ENCODE measurements around the gene IGSF10. TPM values are rescaled to one million over a fixed set of nuclear protein-coding genes. Genes with fewer than 3 reads are reported as not detected.

IGSF10 gene
- total RNA-seq, 3 donors from 2014 or later: 1.0 to 1.6 (median 1.3) TPM

- no peaks in the 10 kb centered on the region for H3K36me3 ChIP-seq (ENCODE audit: low read depth)
- DNase-seq (no peak), ATAC-seq (no peak)
- no peaks in the 10 kb centered on the region for H3K4me1 ChIP-seq (ENCODE audit: low read depth)
- TF ChIP-seq, protein P1, sequence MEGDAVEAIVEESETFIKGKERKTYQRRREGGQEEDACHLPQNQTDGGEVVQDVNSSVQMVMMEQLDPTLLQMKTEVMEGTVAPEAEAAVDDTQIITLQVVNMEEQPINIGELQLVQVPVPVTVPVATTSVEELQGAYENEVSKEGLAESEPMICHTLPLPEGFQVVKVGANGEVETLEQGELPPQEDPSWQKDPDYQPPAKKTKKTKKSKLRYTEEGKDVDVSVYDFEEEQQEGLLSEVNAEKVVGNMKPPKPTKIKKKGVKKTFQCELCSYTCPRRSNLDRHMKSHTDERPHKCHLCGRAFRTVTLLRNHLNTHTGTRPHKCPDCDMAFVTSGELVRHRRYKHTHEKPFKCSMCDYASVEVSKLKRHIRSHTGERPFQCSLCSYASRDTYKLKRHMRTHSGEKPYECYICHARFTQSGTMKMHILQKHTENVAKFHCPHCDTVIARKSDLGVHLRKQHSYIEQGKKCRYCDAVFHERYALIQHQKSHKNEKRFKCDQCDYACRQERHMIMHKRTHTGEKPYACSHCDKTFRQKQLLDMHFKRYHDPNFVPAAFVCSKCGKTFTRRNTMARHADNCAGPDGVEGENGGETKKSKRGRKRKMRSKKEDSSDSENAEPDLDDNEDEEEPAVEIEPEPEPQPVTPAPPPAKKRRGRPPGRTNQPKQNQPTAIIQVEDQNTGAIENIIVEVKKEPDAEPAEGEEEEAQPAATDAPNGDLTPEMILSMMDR (IDR thresholded peaks at IDR 0.05): no peak
- no peaks in the 10 kb centered on the region for H3K9me3 ChIP-seq
- no peak overlapping the region for H3K4me3 ChIP-seq
- intact Hi-C loops (cut with DNase I, micrococcal nuclease): loop anchor here in 1 of 2 donors (5.0 kb wide), 1 partner anchor 400 kb away; no protein-coding TSS in a partner anchor
Observed at GRCh38 chr3:151436675-151437446, 24.0 kb downstream of the IGSF10 start.

GRCh38 chr3:151434151-151434890 lies 26.5 kb downstream of the IGSF10 start:
- TF ChIP-seq, protein P1 (IDR thresholded peaks at IDR 0.05): no peak
- intact Hi-C loops (cut with DNase I, micrococcal nuclease): no loop called here
- H3K9me3 ChIP-seq: no peaks in the 10 kb centered on the region
- DNase-seq (no peak), ATAC-seq (no peak)
- H3K4me3 ChIP-seq: no peak overlapping the region
- no peaks in the 10 kb centered on the region for H3K4me1 ChIP-seq (ENCODE audit: low read depth)
- no peaks in the 10 kb centered on the region for H3K36me3 ChIP-seq (ENCODE audit: low read depth)

GRCh38 chr3:151432616-151433372 lies 28.1 kb downstream of the IGSF10 start:
- no peaks in the 10 kb centered on the region for H3K9me3 ChIP-seq
- intact Hi-C loops (cut with DNase I, micrococcal nuclease): no loop called here
- no peak for DNase-seq
- H3K4me3 ChIP-seq: no peak overlapping the region
- TF ChIP-seq, protein P1 (IDR thresholded peaks at IDR 0.05): no peak
- H3K4me1 ChIP-seq (ENCODE audit: low read depth): no peaks in the 10 kb centered on the region
- no peaks in the 10 kb centered on the region for H3K36me3 ChIP-seq (ENCODE audit: low read depth)
- no peak for ATAC-seq

DNA sequence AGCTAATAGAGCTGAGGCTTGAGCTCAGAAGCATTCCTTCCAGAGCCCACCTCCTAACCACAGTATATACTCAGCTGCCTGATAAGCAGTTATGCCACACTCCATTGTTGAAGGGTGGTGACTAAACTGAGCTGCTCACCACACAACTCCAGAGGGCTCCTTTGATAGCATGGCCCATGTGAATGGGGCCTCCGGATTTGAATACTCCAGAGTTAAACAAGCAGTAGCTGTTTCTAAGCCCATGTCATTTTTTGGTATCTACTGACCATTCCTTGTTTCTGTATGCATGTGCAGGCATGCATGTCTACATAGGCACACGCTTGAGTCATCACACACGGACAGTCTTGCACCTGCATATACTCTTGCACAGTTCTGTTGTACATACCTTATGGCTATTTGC lies 28.9 kb downstream of the IGSF10 start:
- TF ChIP-seq, protein P1 (IDR thresholded peaks at IDR 0.05): no peak
- intact Hi-C loops (cut with DNase I, micrococcal nuclease): no loop called here
- Histone ChIP-seq H3K36me3 (ENCODE audit: low read depth) (no peaks in the 10 kb centered on the region), H3K9me3 (no peaks in the 10 kb centered on the region), H3K4me1 (ENCODE audit: low read depth) (no peaks in the 10 kb centered on the region), H3K4me3 (no peak overlapping the region)
- DNase-seq: no peak
- no peak for ATAC-seq

DNA sequence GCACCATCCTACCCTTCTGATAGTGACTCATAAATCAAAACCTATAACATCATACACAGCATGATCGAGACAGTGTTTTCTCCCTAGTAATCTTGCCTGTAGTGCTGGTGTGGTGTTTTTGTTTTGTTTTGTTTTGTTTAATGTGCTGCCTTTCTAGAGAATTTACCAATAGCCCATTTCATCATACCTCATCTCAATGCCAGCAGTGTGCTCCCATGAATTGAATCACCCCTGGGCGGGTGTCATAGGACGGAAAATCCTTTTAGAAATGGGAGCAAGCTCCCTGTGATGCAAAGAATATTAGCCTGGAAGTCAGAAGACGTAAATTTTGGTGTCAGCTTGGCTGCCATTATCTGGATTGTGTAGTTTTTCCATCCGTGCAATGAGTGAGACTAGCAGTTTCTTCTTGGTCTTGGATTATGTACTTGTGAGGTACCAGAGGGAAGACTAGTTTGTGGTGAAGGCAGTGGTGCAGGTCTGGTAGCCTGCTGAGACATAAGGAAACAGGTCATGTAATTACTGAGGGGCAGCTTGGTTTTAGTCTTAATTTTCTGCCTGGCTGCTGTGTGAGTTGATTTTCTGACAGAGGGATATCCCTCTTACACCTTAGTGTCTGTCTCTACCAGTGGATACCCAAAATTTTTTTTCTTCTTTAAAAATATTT lies 29.9 kb downstream of the IGSF10 start:
- Histone ChIP-seq H3K36me3 (ENCODE audit: low read depth) (no peaks in the 10 kb centered on the region), H3K4me3 (no peak overlapping the region), H3K9me3 (no peaks in the 10 kb centered on the region), H3K4me1 (ENCODE audit: low read depth) (no peaks in the 10 kb centered on the region)
- DNase-seq (no peak), ATAC-seq (no peak)
- intact Hi-C loops (cut with DNase I, micrococcal nuclease): no loop called here
- TF ChIP-seq, protein P1 (IDR thresholded peaks at IDR 0.05): no peak

All from mucosa of descending colon (tissue), 3 donors.